GM21367 (cell line): ENCODE results near the gene CTDP1.
"Not testable (repeated sequence)": the region's sequence is repeated elsewhere in the genome, so short reads cannot be mapped to it uniquely, and the experiment has no call there.

Experiments used
- ATAC-seq: cut with Tn5 transposase; IDR thresholded peaks from one replicate; pipeline ENCODE4 v1.9.1; 2021; ENCODE audit not compliant: unreplicated experiment

The CTDP1 gene

DNA sequence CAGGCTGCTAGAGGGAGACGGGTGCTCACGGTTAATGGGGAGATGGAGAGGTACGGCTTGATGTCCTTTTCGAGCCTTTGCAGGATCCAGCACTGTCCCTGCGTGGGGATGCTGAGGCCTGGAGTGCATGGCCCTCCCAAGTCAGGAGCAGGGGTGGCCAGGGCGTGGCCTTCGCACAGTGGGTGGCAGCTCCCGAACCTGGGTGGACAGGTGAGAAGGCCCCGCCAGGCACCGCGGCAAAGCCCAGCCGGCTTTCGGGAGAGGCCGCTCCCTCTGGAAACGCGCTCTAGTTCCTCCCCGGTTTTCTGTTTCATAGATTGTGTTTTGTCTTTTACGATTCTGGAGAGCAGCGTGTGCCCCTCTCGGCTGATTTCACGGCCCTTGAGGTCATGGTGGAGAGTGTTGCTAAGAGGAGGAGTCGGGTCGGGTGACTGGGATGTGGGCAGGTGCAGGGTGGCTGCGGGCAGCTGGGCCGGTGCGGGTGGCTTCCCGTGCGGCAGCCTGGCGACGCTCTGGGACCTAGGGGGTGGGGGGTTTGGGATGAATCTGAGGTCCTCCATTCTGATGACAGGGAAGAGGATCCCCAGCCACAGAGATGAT is 39.4 kb downstream of the CTDP1 start:
- ATAC-seq = no peak

DNA sequence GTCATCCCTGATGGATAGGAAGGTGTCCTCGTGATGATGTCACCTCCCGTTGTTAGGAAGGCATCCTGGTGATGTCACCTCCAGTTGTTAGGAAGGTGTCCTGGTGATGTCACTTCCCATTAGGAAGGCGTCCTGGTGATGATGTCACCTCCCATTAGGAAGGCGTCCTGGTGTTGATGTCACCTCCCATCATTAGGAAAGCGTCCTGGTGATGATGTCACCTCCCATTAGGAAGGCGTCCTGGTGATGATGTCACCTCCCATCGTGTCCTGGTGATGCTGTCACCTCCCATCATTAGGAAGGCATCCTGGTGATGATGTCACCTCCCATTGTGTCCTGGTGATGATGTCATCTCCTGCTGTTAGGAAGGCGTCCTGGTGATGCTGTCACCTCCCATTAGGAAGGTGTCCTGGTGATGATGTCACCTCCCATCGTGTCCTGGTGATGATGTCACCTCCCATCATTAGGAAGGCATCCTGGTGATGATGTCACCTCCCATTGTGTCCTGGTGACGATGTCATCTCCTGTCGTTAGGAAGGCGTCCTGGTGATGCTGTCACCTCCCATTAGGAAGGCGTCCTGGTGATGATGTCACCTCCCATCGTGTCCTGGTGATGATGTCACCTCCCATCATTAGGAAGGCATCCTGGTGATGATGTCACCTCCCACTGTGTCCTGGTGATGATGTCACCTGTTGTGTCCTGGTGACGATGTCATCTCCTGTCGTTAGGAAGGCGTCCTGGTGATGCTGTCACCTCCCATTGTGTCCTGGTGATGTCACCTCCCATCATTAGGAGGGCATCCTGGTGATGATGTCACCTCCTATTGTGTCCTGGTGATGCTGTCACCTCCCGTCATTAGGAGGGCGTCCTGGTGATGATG is 40.1 kb downstream of the CTDP1 start:
- ATAC-seq = not testable (repeated sequence)

DNA sequence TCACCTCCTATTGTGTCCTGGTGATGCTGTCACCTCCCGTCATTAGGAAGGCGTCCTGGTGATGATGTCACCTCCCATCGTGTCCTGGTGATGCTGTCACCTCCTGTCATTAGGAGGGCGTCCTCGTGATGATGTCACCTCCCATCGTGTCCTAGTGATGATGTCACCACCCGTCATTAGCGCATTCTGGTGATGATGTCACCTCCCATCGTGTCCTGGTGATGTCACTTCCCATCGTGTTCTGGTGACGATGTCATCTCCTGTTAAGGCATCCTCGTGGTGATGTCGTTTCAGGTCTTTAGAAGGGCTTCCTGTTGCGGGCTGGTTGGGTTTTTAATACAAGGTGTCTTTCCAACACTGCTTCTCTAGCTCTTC is 40.7 kb downstream of the CTDP1 start:
- ATAC-seq = no peak

DNA sequence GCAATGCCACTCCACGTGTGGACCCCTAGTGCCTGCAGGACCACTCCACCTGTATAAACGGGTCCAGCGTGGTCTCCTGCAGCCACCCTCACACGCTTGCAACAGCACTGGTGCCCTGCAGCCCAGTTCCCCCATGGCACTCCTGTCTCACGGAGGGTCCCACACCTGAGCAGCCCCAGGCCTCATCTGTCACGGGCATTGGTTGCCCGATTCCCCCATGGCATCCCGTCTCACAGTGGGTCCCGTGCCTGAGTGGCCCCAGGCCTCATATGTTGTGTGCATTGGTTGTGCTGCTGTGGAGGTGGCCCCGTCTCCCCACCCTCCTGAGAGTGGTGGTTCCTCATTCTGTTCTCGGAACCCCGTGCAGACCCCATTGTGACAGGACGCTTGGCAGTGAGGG is 43.4 kb downstream of the CTDP1 start:
- no peak for ATAC-seq

DNA sequence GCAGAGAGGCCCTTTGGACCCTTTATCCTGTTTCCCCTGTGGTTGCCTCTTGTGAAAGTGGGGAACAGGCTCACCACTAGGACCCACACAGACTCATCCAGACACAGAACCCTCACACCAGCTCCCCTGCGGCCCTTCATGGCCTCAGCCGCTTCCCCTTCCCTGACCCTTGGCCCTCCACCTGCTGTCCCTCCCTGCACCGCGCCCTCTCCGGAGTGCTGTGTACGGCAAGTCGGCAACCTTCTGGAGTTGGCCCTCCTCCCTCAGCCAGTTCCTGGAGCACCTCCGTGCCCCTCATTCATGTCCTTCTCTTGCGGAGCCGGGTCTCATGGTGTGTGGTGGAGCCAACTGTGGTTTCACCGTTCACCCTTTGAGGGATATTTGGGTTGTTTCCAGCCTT is 44.0 kb downstream of the CTDP1 start:
- ATAC-seq = no peak

DNA sequence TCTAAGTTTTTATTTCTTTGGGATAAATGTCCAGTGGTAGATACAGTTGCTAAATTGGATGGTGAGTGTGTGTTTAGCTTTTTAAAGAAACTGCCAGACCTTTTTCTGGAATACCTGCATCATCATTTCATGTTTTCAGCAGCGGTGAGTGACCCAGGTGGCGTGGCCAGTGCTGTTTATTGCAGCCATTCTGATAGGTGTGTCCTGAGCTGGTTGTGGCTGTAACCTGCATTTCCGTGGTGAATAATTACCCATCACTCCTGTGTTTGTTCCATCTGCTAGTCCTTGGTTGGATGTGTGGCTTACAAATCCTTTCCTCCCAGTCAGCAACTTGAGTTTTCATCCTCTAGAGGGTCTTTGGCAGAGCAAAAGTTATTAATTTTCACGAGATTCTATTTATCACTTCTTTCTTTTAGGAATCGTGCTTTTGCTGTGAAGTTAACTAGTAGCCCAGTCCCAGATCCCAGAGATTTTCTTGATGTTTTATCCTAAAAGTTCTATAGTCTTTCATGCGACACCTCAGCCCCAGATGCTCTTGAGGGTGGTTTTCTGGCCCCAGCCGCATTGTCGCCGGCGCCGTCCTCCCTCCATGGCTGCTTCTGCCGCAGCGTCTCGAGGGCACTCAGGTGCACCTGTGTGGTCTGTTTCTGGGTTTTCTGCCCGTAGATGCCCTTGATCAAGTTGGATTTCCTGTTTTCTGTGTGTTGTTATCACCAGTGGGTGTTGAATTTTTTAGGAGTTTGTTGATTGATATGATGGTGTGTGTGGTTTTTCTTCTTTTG is 44.9 kb downstream of the CTDP1 start:
- no peak for ATAC-seq

DNA sequence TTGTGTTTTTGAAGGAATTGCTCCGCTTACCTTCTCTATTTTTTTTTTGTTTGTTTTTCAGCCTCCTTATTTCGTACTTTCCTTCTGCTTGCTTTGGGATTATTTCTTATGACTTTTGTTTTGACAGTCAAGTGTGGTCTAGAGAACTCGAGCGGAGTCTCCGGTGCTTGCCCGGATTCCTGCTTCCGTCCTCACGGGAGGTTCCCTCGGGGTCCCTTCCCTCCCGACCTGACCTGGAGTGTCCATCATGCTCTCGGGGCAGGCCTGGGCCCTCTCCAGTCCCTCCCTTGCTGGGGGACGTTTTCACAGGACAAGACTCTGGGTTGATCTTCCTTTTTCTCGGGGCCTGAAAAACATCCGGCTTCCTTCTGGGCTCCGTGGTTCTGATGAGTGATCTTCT is 45.9 kb downstream of the CTDP1 start:
- ATAC-seq = no peak

DNA sequence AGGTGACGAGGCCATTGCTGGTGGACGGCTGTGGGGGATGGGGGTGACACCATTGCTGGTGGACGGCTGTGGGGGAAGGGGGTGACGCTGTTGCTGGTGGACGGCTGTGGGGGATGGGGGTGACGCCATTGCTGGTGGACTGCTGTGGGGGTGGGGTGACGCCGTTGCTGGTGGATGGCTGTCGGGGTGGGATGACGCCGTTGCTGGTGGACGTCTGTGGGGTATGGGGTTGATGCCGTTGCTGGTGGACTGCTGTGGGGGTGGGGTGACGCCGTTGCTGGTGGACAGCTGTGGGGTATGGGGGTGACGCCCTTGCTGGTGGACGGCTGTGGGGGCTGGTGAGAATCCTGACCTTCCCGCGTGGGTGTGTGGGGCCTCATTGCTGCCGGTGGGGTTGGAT is 47.1 kb downstream of the CTDP1 start:
- ATAC-seq = no peak

DNA sequence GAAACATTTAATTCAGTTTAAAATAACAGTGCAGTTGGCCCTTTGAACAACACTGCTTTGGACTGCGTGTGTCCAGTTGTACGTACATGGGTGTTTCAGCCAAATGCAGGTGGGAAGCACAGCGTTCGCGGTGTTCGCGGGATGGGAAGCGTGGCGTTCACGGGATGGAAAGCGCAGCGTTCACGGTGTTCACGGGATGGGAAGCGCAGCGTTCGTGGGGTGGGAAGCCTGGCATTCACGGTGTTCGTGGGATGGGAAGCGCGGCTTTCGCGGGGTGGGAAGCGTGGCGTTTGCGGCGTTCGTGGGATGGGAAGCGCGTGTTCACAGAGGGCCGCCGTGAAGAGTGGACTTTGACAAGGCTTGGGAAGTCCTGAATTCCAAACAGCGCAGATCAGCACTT is 47.6 kb downstream of the CTDP1 start:
- no peak for ATAC-seq

DNA sequence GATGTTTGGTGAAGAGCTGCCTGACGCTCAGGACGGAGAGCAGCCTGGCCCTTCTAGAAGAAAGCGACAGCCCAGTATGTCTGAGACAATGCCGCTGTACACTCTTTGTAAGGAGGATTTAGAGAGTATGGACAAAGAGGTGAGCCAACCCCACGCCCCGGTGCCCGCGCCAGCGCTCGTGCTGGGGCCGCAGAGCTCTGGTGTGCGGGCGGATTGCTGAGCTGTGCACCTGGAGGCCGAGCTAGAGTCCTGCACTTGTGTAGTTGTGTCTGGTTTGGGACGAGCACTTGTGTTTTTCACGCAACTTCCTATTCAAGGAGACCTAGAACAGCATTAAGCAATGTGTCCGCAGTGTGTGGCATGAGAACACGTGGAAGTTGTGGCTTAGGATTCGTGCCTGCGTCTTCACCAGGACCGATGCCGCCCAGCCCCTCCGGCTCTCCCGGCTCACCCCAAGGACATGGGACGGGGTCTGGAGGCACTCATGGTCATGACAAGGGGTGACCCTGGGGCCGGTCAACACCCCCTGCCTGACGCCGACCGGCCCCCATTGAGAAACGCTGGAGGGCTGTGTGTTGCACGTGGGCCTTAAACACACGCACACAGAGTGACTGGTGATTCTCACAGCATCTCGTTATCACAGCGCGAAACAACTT is 49.5 kb downstream of the CTDP1 start:
- no peak for ATAC-seq

DNA sequence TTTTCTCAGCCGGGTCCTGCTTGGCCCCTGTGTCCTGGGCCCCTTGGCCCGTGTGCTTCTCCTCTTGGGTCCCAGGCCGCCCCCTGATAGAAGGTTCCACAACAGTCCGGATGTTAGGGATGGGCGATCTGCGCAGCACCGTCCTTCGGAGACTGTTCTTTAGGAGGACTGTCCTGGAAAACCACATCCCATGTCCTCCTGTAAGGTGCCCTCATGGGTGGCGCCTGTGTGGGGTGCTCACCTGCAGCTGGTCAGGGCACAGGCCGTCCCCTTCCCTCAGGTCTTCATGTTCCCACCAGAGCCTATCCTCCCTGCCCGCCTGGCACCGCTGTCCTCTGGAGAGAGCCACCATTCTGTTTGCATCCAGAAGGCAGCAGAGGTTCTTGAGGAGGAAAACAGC is 50.0 kb downstream of the CTDP1 start:
- ATAC-seq = no peak

DNA sequence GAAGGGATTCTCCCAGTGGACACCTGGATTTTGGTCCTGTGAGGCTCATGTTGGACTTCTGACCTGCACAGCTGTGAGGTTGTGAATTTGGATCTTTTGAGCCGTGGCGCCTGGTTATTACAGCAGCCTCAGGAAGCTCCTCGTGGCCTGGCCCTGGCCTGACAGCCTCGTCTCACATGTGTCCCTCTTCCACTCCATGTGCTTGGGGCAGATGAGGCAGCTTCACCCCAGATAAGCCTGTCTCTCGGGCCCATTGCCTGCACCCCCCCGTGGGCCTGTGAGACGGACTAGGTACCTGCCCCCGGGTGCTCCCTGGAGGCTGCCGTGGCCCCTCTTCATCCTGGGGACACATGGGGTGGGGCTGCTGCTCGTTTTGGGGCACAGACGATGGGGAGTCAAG is 51.2 kb downstream of the CTDP1 start:
- ATAC-seq = no peak

DNA sequence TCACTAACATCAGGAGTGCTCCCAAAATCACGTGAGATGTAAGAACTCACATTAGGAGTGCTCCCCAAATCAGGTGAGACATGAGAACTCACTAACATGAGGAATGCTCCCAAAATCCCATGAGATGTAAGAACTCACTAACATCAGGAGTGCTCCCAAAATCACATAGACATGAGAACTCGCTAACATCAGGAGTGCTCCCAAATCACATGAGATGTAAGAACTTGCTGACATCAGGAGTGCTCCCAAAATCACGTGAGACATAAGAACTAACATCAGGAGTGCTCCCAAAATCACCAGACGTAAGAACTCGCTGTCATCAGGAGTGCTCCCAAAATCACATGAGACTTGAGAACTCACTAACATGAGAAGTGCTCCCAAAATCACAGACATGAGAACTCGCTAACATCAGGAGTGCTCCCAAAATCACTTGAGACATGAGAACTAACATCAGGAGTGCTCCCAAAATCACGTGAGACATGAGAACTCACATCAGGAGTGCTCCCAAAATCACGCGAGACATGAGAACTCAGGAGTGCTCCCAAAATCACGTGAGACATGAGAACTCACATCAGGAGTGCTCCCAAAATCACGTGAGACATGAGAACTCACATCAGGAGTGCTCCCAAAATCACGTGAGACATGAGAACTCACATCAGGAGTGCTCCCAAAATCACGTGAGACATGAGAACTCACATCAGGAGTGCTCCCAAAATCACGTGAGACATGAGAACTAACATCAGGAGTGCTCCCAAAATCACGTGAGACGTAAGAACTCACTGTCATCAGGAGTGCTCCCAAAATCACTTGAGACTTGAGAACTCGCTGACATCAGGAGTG is 52.5 kb downstream of the CTDP1 start:
- not testable (repeated sequence) for ATAC-seq

DNA sequence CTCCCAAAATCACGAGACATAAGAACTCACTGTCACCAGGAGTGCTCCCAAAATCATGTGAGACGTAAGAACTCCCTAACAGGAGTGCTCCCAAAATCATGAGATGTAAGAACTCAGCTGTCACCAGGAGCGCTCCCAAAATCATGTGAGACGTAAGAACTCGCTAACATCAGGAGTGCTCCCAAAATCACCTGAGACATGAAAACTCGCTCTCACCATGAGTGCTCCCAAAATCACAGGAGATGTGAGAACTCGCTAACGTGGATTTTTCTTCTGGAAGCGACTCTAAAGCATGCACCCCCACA is 53.1 kb downstream of the CTDP1 start:
- ATAC-seq = no peak

DNA sequence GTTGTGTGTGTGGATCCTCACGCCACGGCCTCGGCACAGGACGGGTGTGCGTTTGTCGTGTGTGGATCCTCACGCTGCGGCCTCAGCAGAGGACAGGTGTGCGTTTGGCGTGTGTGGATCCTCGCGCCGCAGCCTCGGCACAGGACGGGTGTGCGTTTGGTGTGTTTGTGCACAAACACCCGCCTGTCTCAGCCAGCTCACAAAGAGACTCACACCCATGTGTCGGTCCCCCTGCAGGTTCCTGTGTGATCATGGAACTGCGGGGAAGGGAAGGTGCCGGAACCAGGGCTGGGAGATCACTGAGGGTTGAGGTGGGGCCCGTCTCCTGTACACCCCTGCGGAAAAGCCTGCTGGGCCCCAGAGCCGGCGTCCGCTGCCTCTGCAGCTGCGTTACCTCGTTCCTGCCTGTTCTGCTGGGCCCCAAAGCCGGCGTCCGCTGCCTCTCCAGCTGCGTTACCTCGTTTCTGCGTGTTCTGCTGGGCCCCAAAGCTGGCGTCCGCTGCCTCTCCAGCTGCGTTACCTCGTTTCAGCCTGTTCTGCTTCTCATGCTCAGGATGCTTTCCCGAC is 53.6 kb downstream of the CTDP1 start:
- ATAC-seq = no peak

DNA sequence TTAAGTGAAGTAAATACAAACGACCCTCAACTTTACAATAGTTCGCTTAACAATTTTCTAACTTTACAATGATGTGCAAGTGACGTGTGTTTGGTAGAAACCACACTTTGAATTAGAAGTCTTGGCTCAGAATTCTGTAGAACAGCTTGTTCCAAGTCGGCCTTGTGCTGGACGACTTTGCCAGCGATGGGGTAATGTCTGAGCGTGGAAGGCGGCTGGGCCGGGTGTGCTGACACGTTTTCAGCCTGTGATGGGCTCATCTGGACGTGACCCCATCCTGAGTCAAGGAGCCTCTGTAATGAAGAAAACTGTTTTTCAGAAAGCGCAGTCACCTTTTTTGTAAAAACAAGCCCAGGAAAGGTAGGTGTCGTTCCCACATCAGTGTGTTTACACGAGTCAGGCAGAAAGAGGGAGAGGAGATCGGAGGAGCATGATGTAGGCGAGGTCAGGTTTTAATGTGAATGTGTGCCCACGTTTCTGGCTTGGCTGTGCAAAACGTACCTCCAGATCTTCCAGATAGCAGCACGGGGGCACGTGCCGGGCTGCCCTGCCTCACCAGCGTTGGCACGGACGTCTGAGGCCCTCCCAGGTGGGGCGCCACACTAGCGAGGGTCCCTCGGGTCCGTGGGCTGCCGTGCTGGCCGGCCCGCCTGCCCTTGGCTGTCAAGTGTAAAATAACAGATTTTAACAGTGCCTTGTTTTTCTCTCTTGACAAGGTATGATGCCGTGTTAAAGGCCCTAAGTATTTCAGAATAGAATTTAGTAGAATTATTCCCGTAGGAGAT is 54.6 kb downstream of the CTDP1 start:
- ATAC-seq = no peak

DNA sequence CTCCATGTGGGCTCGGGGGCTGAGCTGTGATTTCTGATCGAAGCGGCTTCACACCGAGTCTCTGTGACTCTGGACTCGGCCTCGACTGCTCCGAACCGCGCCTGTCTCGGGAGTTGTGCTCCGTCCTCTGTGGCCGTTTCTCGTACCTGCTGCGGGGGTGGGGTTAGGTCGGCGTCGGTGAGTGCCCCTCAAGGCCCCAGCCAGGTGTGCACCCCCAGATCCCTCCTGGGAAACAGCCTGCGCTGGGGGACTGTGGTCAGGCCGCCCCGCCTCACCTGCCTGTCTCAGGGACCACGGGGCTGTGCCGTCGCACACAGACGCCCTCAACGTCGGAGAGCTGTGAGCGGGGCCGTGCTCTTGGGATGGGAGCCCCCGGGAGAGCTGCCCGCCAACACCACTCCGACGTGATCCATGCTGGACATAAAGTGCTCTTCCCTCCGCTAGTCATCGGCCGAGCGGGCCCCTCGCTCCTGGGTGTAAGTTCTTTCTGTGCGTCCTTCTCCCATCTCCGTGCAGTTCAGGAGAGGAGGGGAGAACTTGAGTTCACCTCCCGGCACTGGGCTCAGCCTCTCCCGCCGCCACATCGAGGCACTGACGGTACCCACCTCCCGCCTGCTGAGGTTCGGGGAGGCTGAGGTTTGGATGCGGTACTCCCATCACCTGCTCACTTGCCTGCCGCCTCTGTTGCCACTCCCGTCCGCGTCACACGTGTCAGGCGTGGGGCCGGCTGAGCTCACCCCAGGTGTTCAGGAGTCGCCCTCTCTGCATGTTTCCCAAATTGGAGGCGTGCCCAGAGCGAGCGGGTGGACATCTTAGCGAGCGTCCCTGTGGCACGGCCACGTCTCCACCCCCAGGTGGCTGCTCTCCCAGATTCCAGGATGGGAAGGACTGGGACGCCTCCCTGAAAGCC is 55.7 kb downstream of the CTDP1 start:
- ATAC-seq = no peak

DNA sequence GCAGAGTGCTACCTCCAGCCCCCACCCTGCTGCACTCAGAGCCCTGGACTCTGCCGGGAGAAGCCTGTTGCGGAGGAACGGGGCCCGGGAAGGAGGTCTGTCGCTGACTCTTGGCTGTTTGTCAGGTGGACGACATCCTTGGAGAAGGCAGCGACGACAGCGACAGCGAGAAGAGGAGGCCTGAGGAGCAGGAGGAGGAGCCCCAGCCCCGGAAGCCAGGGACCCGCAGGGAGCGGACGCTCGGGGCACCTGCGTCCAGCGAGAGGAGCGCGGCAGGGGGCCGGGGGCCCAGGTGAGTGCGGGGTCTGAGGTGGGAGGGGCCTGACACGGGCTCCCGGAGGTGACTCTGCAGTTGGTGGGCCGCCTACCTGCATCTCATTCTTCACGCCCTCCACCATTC is 56.6 kb downstream of the CTDP1 start:
- ATAC-seq = no peak

DNA sequence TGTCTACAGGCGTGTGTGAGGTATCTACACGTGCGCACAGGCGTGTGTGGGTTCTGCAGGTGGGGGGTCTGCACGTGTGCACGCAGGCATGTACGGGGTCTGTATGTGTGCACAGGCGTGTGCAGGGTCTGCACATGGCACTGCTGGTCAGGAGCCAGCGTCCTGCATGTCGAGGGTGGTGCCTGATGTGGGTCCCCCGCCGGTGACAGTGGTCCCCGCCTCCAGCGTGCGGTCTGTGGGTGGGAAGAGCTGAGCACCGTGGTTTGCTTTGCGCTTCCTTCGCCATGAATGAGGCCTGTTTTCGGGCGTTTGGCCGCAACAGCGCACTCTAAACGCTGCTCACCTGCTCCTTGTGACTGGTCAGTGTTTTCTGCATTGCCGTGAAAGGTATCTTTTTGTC is 57.2 kb downstream of the CTDP1 start:
- no peak for ATAC-seq
